H1 (cell line): Measurements from ENCODE around the gene ADAMTSL2. TPM values are rescaled to one million over a fixed set of nuclear protein-coding genes. Genes with fewer than 3 reads are reported as not detected.

Experiments used
- CBX8 ChIP-seq: fragments of 300-800, 300-1000 bp; sonication (generic); IDR thresholded peaks from 2 replicates; pipeline ENCODE4 v1.7.1; 2016; ENCODE audit warnings: low read depth, low read length, borderline replicate concordance
- CHD7 ChIP-seq: fragments of 300-600 bp; sonication (generic); IDR thresholded peaks from 2 replicates; pipeline ENCODE4 v1.7.1; 2012; ENCODE audit warnings: low read length, moderate library complexity, mild to moderate bottlenecking, inconsistent platforms; ENCODE audit not compliant: insufficient replicate concordance
- EP300 ChIP-seq, 2 experiments: IDR thresholded peaks; 1 replicate in 1 of 2; 2 replicates in 1 of 2; pipeline ENCODE4 v1.6.1; 2011 to 2012; ENCODE audit warnings: low read depth in 2 of 2, low read length in 2 of 2, mild to moderate bottlenecking in 2 of 2, borderline replicate concordance in 1 of 2, inconsistent platforms in 1 of 2, moderate library complexity in 1 of 2
- EZH2 ChIP-seq: fragments of 200-600 bp; sonication (generic); IDR thresholded peaks from 2 replicates; pipeline ENCODE4 v1.7.1; 2012; ENCODE audit warnings: low read depth, mild to moderate bottlenecking, moderate library complexity, low read length, inconsistent platforms; ENCODE audit not compliant: severe bottlenecking
- KDM4A ChIP-seq: IDR thresholded peaks from one replicate; pipeline ENCODE4 v1.7.1; 2012; ENCODE audit warnings: low read depth, mild to moderate bottlenecking, moderate library complexity, low read length, inconsistent platforms; ENCODE audit not compliant: severe bottlenecking
- KDM5A ChIP-seq: fragments of 200-600 bp; IDR thresholded peaks from 2 replicates; pipeline ENCODE4 v1.7.1; 2012; ENCODE audit warnings: mild to moderate bottlenecking, low read length, inconsistent platforms, mixed read lengths
- POU5F1 ChIP-seq: IDR thresholded peaks from 2 replicates; pipeline ENCODE4 v1.6.1; 2011; ENCODE audit warnings: low read depth, mild to moderate bottlenecking, low read length, moderate library complexity
- RBBP5 ChIP-seq: IDR thresholded peaks from 2 replicates; pipeline ENCODE4 v1.7.1; 2012; ENCODE audit warnings: low read depth, mild to moderate bottlenecking, inconsistent platforms, low read length, moderate library complexity, borderline replicate concordance
- RXRA ChIP-seq: IDR thresholded peaks from 2 replicates; pipeline ENCODE4 v1.6.1; 2011; ENCODE audit warnings: low read depth, mild to moderate bottlenecking, low read length, moderate library complexity; ENCODE audit not compliant: insufficient read depth
- SIRT6 ChIP-seq: IDR thresholded peaks from one replicate; pipeline ENCODE4 v1.7.1; 2012; ENCODE audit warnings: low read length, inconsistent platforms
- SIX5 ChIP-seq: IDR thresholded peaks from 2 replicates; pipeline ENCODE4 v1.6.1; 2011; ENCODE audit warnings: mild to moderate bottlenecking, low read depth, low read length
- TCF12 ChIP-seq: IDR thresholded peaks from 2 replicates; pipeline ENCODE4 v1.6.1; 2011; ENCODE audit warnings: low read depth, mild to moderate bottlenecking, low read length
- polyA plus RNA-seq, 7 experiments: library from polyadenylated mRNA; depleted of rRNA in 3 of 7; stranded (reverse) in 5 of 7; unstranded in 2 of 7; fragments of >200 nt in 5 of 7; fragments of 200-250 nt in 2 of 7; gene quantifications; 1 replicate in 5 of 7; 2 replicates in 1 of 7; 4 replicates in 1 of 7; pipeline versions ENCODE4 v1.2.1 to v1.2.3, GENCODE V29; 2011 to 2013; ENCODE audit warnings: missing spikeins in 2 of 7, mixed read lengths in 2 of 7
- total RNA-seq: library from RNA; stranded (reverse); fragmentation: NEBNext Ultra II Directional; extraction: Animal tissue kit (Norgen Biotek cat#: 25700); gene quantifications from 2 replicates; pipeline ENCODE4 v1.2.1, GENCODE V29; 2021

Gene ADAMTSL2
- total and polyA plus RNA-seq, 2 of the 8 experiments (the other 6 are each of a cell fraction or from before 2014, with no cell fraction given), result 0.74 to 0.76 TPM

DNA sequence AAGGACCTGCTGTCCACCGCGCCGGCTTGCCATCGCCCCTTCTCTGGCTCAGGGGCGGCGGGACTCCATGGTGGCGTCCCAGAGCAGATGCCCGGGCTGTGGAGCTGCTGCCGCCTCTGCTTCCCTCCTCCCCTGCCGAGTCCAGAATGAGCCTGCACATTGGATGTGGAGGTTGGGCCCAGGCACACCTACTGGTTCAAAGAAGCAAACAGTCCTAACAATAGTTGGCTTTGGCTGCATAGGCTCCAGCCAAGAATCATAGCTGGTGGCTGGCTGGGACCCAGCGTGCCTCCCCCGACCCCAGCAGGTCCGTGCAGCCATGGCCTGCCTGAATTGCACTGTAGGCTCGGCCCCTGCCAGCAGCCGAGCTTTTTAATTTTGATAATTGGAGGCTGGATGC is 25.8 kb downstream of the ADAMTSL2 start (continued):
- TF ChIP-seq CHD7 (no peak), RXRA (no peak), EP300 (IDR thresholded peaks at IDR 0.05; ENCODE audit: borderline replicate concordance in 1 of 2, low read depth in 2 of 2, low read length in 2 of 2) (no peak), KDM5A (no peak), SIRT6 (no peak), SIX5 (no peak), EZH2 (no peak), CBX8 (no peak), RBBP5 (no peak), POU5F1 (no peak), KDM4A (no peak), TCF12 (no peak)
